Breast epithelium (tissue), 4 donors: Measurements from ENCODE around the gene ZNF148. TPM values are rescaled to one million over a fixed set of nuclear protein-coding genes. Genes with fewer than 3 reads are reported as not detected.
"Not testable (repeated sequence)": the region's sequence is repeated elsewhere in the genome, so short reads cannot be mapped to it uniquely, and the experiment has no call there.

Experiments used
- DNase-seq, 2 donors: peaks; one replicate each; pipeline ENCODE4 v3.0.0-alpha.2; 2019; ENCODE audit warnings: low spot score in 2 of 2
- H3K27ac ChIP-seq, 2 donors: fragments of 200-600 bp; sonication (generic) in 1 of 2; one replicate each; pipeline ENCODE4 v1.5.1; 2016 to 2019; ENCODE audit warnings: mild to moderate bottlenecking in 1 of 2
- H3K27me3 ChIP-seq, 2 donors: fragments of 200-600 bp; sonication (generic) in 1 of 2; one replicate each; pipeline versions ENCODE4 v1.5.1 to v1.6.0; 2017 to 2019; ENCODE audit warnings: control low read depth in 1 of 2, mild to moderate bottlenecking in 1 of 2
- H3K36me3 ChIP-seq: fragments of 200-600 bp; one replicate; pipeline ENCODE4 v1.5.1; 2019
- H3K4me1 ChIP-seq, 2 donors: fragments of 200-600 bp; sonication (generic); one replicate each; pipeline ENCODE4 v1.5.1; 2016 to 2019; ENCODE audit warnings: control low read depth in 1 of 2
- H3K4me3 ChIP-seq, 3 donors: fragments of 200-600 bp; sonication (generic); 1 replicate in 2 of 3; 2 replicates in 1 of 3; pipeline ENCODE4 v1.5.1; 2016 to 2019; ENCODE audit warnings: mild to moderate bottlenecking in 3 of 3, moderate library complexity in 2 of 3
- H3K9me3 ChIP-seq, 2 donors: fragments of 200-600 bp; sonication (generic) in 1 of 2; one replicate each; pipeline ENCODE4 v1.5.1; 2016 to 2019; ENCODE audit warnings: control low read depth in 1 of 2
- POLR2A ChIP-seq: fragments of 450-650 bp; IDR thresholded peaks from one replicate; pipeline ENCODE4 v1.6.1; 2016; ENCODE audit warnings: antibody characterized with exemption, mild to moderate bottlenecking, moderate library complexity
- POLR2AphosphoS5 ChIP-seq, 3 donors: sonication (generic); formaldehyde crosslinking; IDR thresholded peaks; one replicate each; pipeline ENCODE4 v1.6.1; 2017; ENCODE audit warnings: antibody characterized with exemption in 3 of 3
- intact Hi-C: fragments of 100-400 bp; cut with DNase I; formaldehyde crosslinking; loops from one replicate; pipeline ENCODE4 v1.15.1; 2023; ENCODE audit warnings: low total_unique reads
- total RNA-seq, 3 donors: library from RNA; depleted of rRNA; stranded (reverse); fragments of >200 nt; gene quantifications; one replicate each; pipeline ENCODE4 v1.1.0, GENCODE V29; 2016
- TF ChIP-seq, protein P1 (sequence below), 3 donors: fragments of 450-650 bp; IDR thresholded peaks; one replicate each; pipeline ENCODE4 v1.5.1; 2016 to 2017; ENCODE audit warnings: antibody characterized with exemption in 3 of 3, mild to moderate bottlenecking in 3 of 3, moderate library complexity in 3 of 3

Gene ZNF148
- total RNA-seq, 3 donors from 2014 or later, result 29.8 to 47.7 (median 31.8) TPM

GRCh38 chr3:125406070-125406469 lies 30.9 kb upstream of the ZNF148 start:
- intact Hi-C loops, result no loop called here
- no peaks in the 10 kb centered on the region for H3K36me3 ChIP-seq
- DNase-seq, result no peak

DNA sequence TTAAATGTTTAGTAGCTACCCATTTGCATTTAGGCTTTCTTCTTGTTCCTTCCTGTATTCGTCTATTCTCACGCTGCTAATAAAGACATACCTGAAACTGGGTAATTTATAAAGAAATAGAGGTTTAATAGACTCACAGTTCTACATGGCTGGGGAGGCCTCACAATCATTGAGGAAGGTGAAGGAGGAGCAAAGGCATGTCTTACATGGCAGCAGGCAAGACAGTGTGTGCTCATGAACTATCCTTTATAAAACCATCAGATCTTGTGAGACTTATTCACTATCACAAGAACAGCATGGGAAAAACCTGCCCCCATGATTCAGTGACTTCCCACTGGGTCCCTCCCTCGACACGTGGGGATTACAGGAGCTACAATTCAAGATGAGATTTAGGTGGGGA lies 30.4 kb upstream of the ZNF148 start:
- H3K27me3 ChIP-seq, H3K4me3 ChIP-seq, H3K36me3 ChIP-seq, DNase-seq, H3K27ac ChIP-seq, intact Hi-C loops, H3K9me3 ChIP-seq, H3K4me1 ChIP-seq: not testable (repeated sequence)

More at GRCh38 chr3:125406070-125406469, 30.9 kb upstream of the ZNF148 start:
- Histone ChIP-seq H3K4me1 (no peaks in the 10 kb centered on the region), H3K4me3 (no peak overlapping the region), H3K27me3 (no peaks in the 10 kb centered on the region), H3K9me3 (no peaks in the 10 kb centered on the region), H3K27ac (no peak overlapping the region)
- TF ChIP-seq POLR2A, result no peak
- TF ChIP-seq, protein P1, sequence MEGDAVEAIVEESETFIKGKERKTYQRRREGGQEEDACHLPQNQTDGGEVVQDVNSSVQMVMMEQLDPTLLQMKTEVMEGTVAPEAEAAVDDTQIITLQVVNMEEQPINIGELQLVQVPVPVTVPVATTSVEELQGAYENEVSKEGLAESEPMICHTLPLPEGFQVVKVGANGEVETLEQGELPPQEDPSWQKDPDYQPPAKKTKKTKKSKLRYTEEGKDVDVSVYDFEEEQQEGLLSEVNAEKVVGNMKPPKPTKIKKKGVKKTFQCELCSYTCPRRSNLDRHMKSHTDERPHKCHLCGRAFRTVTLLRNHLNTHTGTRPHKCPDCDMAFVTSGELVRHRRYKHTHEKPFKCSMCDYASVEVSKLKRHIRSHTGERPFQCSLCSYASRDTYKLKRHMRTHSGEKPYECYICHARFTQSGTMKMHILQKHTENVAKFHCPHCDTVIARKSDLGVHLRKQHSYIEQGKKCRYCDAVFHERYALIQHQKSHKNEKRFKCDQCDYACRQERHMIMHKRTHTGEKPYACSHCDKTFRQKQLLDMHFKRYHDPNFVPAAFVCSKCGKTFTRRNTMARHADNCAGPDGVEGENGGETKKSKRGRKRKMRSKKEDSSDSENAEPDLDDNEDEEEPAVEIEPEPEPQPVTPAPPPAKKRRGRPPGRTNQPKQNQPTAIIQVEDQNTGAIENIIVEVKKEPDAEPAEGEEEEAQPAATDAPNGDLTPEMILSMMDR (IDR thresholded peaks at IDR 0.05), result no peak
- TF ChIP-seq POLR2AphosphoS5 (IDR thresholded peaks at IDR 0.05), result no peak

GRCh38 chr3:125403789-125404188 lies 28.7 kb upstream of the ZNF148 start:
- intact Hi-C loops, result no loop called here
- DNase-seq, result no peak
- Histone ChIP-seq H3K36me3 (no peaks in the 10 kb centered on the region), H3K4me1 (no peaks in the 10 kb centered on the region), H3K27me3 (no peaks in the 10 kb centered on the region), H3K27ac (no peak overlapping the region), H3K9me3 (no peaks in the 10 kb centered on the region), H3K4me3 (no peak overlapping the region)
- no peak for TF ChIP-seq POLR2AphosphoS5 (IDR thresholded peaks at IDR 0.05)
- no peak for TF ChIP-seq POLR2A
- TF ChIP-seq, protein P1 (IDR thresholded peaks at IDR 0.05), result no peak

DNA sequence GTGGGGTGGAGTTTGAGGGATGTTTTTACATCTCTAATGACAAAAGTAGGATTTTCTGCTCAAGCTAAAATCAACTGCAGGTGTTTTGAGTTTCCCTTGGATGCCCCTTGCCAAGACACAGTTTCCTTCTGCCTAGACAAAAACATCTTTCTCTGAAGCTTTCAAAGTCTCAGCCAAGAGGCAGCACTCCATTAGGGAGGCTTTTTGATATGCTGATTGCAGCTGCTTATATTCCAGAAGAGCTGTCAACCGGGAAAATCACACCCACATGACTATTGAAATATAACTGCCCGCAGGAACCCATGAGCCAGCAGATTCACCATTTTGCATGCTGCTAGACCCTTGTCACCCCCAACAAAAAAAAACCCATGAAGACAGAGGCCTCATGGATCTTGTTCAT lies 27.5 kb upstream of the ZNF148 start:
- no peak for DNase-seq
- Histone ChIP-seq H3K27ac (no peak overlapping the region), H3K4me3 (no peak overlapping the region), H3K27me3 (no peaks in the 10 kb centered on the region), H3K4me1 (no peaks in the 10 kb centered on the region), H3K36me3 (no peaks in the 10 kb centered on the region), H3K9me3 (no peaks in the 10 kb centered on the region)
- TF ChIP-seq, protein P1 (IDR thresholded peaks at IDR 0.05), result no peak
- TF ChIP-seq POLR2AphosphoS5 (IDR thresholded peaks at IDR 0.05) (no peak), POLR2A (no peak)
- intact Hi-C loops, result no loop called here

GRCh38 chr3:125401402-125401801 lies 26.3 kb upstream of the ZNF148 start:
- Histone ChIP-seq H3K4me1 (no peaks in the 10 kb centered on the region), H3K4me3 (no peak overlapping the region), H3K27ac (no peak overlapping the region), H3K27me3 (no peaks in the 10 kb centered on the region), H3K9me3 (no peaks in the 10 kb centered on the region), H3K36me3 (no peaks in the 10 kb centered on the region)
- intact Hi-C loops, result no loop called here
- no peak for DNase-seq
- TF ChIP-seq, protein P1 (IDR thresholded peaks at IDR 0.05), result no peak
- TF ChIP-seq POLR2A, result no peak
- TF ChIP-seq POLR2AphosphoS5 (IDR thresholded peaks at IDR 0.05), result no peak

DNA sequence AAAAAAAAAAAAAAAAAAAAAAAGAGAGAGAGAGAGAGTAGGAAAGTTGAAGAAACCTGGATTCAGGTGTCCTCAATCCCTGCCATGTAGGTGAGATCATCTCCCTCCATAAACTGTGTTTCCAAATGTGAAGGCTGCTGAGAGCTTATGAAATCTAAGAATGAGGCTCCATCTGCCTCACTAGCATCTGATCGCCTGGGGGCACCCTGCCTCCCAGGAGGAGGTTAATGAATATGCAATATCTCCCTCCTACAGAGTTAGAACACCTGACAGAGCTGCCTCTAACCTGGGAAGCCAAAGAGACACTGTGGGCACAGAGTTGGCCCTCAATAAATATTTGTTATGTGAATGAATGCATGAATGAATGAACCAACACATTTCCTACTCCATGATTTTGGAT lies 23.8 kb upstream of the ZNF148 start:
- Histone ChIP-seq H3K4me3 (no peak overlapping the region), H3K27me3 (no peaks in the 10 kb centered on the region), H3K4me1 (no peaks in the 10 kb centered on the region), H3K9me3 (no peaks in the 10 kb centered on the region), H3K36me3 (no peaks in the 10 kb centered on the region), H3K27ac (no peak overlapping the region)
- DNase-seq, result no peak
- TF ChIP-seq POLR2A, result no peak
- TF ChIP-seq, protein P1 (IDR thresholded peaks at IDR 0.05), result no peak
- TF ChIP-seq POLR2AphosphoS5 (IDR thresholded peaks at IDR 0.05), result no peak
- intact Hi-C loops, result no loop called here
